Activated naive CD8-positive, alpha-beta T cell (primary cell): ENCODE measurements around the gene SP1.
"Not testable (repeated sequence)": the region's sequence is repeated elsewhere in the genome, so short reads cannot be mapped to it uniquely, and the experiment has no call there.

Experiments
- H3K27ac Mint-ChIP-seq: one replicate; pipeline ENCODE4 v1.8.0; 2021; ENCODE audit warnings: mixed read lengths
- H3K27me3 Mint-ChIP-seq: one replicate; pipeline ENCODE4 v1.8.0; 2021; ENCODE audit warnings: mixed read lengths
- H3K36me3 Mint-ChIP-seq: one replicate; pipeline ENCODE4 v1.8.0; 2021; ENCODE audit warnings: mixed read lengths
- H3K4me1 Mint-ChIP-seq: one replicate; pipeline ENCODE4 v1.8.0; 2021; ENCODE audit warnings: low read depth, mixed read lengths
- H3K4me3 Mint-ChIP-seq: one replicate; pipeline ENCODE4 v1.8.0; 2021; ENCODE audit warnings: mild to moderate bottlenecking, mixed read lengths
- H3K9me3 Mint-ChIP-seq: one replicate; pipeline ENCODE4 v1.8.0; 2021; ENCODE audit warnings: low read depth, mixed read lengths

SP1 gene

GRCh38 chr12:53345486-53346188 lies 34.3 kb upstream of the SP1 start:
- Mint-ChIP-seq H3K27me3 (no peaks in the 10 kb centered on the region), H3K9me3 (no peaks in the 10 kb centered on the region), H3K27ac (no peak overlapping the region), H3K36me3 (no peaks in the 10 kb centered on the region), H3K4me1 (peaks cover 14% of the 10 kb centered on the region), H3K4me3 (peak overlapping the region; percentile 97)

- H3K36me3 Mint-ChIP-seq = no peaks in the 10 kb centered on the region
- H3K4me3 Mint-ChIP-seq = no peak overlapping the region
- H3K27me3 Mint-ChIP-seq = no peaks in the 10 kb centered on the region
- H3K9me3 Mint-ChIP-seq = no peaks in the 10 kb centered on the region
- H3K27ac Mint-ChIP-seq = no peak overlapping the region
- H3K4me1 Mint-ChIP-seq = peaks cover 14% of the 10 kb centered on the region
These were observed 33.5 kb upstream of the SP1 start for GRCh38 chr12:53346491-53346890.

GRCh38 chr12:53347905-53348304 lies 32.1 kb upstream of the SP1 start:
- Mint-ChIP-seq H3K4me1 (peaks cover 18% of the 10 kb centered on the region), H3K27me3 (no peaks in the 10 kb centered on the region), H3K4me3 (no peak overlapping the region), H3K27ac (no peak overlapping the region), H3K9me3 (no peaks in the 10 kb centered on the region), H3K36me3 (no peaks in the 10 kb centered on the region)

- no peak overlapping the region for H3K27ac Mint-ChIP-seq
- no peaks in the 10 kb centered on the region for H3K36me3 Mint-ChIP-seq
- H3K4me3 Mint-ChIP-seq = no peak overlapping the region
- H3K9me3 Mint-ChIP-seq = no peaks in the 10 kb centered on the region
- H3K4me1 Mint-ChIP-seq = peaks cover 5% of the 10 kb centered on the region
- H3K27me3 Mint-ChIP-seq = no peaks in the 10 kb centered on the region
These were observed 27.4 kb upstream of the SP1 start for GRCh38 chr12:53352331-53353256.

GRCh38 chr12:53353257-53353655 lies 26.7 kb upstream of the SP1 start:
- no peaks in the 10 kb centered on the region for H3K36me3 Mint-ChIP-seq

GRCh38 chr12:53355121-53355520 lies 24.9 kb upstream of the SP1 start:
- Mint-ChIP-seq H3K9me3 (no peaks in the 10 kb centered on the region), H3K4me3 (no peak overlapping the region), H3K4me1 (peaks cover 5% of the 10 kb centered on the region), H3K27ac (no peak overlapping the region), H3K27me3 (no peaks in the 10 kb centered on the region), H3K36me3 (no peaks in the 10 kb centered on the region)

More at GRCh38 chr12:53353257-53353655, 26.7 kb upstream of the SP1 start:
- H3K4me3 Mint-ChIP-seq = no peak overlapping the region
- no peaks in the 10 kb centered on the region for H3K27me3 Mint-ChIP-seq
- H3K27ac Mint-ChIP-seq = no peak overlapping the region
- H3K4me1 Mint-ChIP-seq = peaks cover 5% of the 10 kb centered on the region
- H3K9me3 Mint-ChIP-seq = no peaks in the 10 kb centered on the region

GRCh38 chr12:53358836-53359419 lies 21.0 kb upstream of the SP1 start:
- Mint-ChIP-seq H3K4me1 (no peaks in the 10 kb centered on the region), H3K9me3 (no peaks in the 10 kb centered on the region), H3K36me3 (no peaks in the 10 kb centered on the region), H3K4me3 (no peak overlapping the region), H3K27me3 (no peaks in the 10 kb centered on the region), H3K27ac (no peak overlapping the region)

GRCh38 chr12:53361638-53362037 lies 18.3 kb upstream of the SP1 start:
- not testable (repeated sequence) for H3K36me3 Mint-ChIP-seq, H3K4me3 Mint-ChIP-seq, H3K27me3 Mint-ChIP-seq, H3K4me1 Mint-ChIP-seq, H3K9me3 Mint-ChIP-seq, H3K27ac Mint-ChIP-seq

GRCh38 chr12:53365245-53365904 lies 14.6 kb upstream of the SP1 start:
- Mint-ChIP-seq H3K27me3 (no peaks in the 10 kb centered on the region), H3K4me3 (no peak overlapping the region), H3K27ac (peak overlapping the region; percentile 61), H3K36me3 (no peaks in the 10 kb centered on the region), H3K9me3 (no peaks in the 10 kb centered on the region), H3K4me1 (peaks cover 12% of the 10 kb centered on the region)

GRCh38 chr12:53373554-53374133 lies 6.3 kb upstream of the SP1 start:
- Mint-ChIP-seq H3K4me1 (peaks cover 24% of the 10 kb centered on the region), H3K27ac (peak overlapping the region; percentile 59)
- not testable (repeated sequence) for H3K36me3 Mint-ChIP-seq, H3K9me3 Mint-ChIP-seq, H3K27me3 Mint-ChIP-seq, H3K4me3 Mint-ChIP-seq

- peaks cover 23% of the 10 kb centered on the region for H3K4me1 Mint-ChIP-seq
- H3K9me3 Mint-ChIP-seq, H3K27me3 Mint-ChIP-seq, H3K36me3 Mint-ChIP-seq, H3K4me3 Mint-ChIP-seq: not testable (repeated sequence)
- peak overlapping the region; percentile 16 for H3K27ac Mint-ChIP-seq
These were observed 5.7 kb upstream of the SP1 start for GRCh38 chr12:53374277-53374676.

- Mint-ChIP-seq H3K4me3 (no peak overlapping the region), H3K9me3 (no peaks in the 10 kb centered on the region), H3K4me1 (peaks cover 19% of the 10 kb centered on the region), H3K27me3 (no peaks in the 10 kb centered on the region), H3K27ac (no peak overlapping the region), H3K36me3 (peaks cover 4% of the 10 kb centered on the region)
These were observed 3.2 kb upstream of the SP1 start for GRCh38 chr12:53376747-53377146.

GRCh38 chr12:53378222-53378621 lies 1.8 kb upstream of the SP1 start:
- Mint-ChIP-seq H3K27ac (no peak overlapping the region), H3K27me3 (no peaks in the 10 kb centered on the region), H3K9me3 (no peaks in the 10 kb centered on the region), H3K4me3 (no peak overlapping the region), H3K4me1 (peaks cover 25% of the 10 kb centered on the region), H3K36me3 (peaks cover 8% of the 10 kb centered on the region)

- Mint-ChIP-seq H3K4me1 (peaks cover 30% of the 10 kb centered on the region), H3K27ac (no peak overlapping the region), H3K4me3 (no peak overlapping the region), H3K9me3 (no peaks in the 10 kb centered on the region), H3K36me3 (peaks cover 12% of the 10 kb centered on the region), H3K27me3 (no peaks in the 10 kb centered on the region)
These were observed 1.1 kb upstream of the SP1 start for GRCh38 chr12:53378724-53379388.
